Astrocyte (in vitro differentiated cells and primary cell): Measurements from ENCODE around the gene KCNQ1.

ENCODE experiments used
- EZH2 ChIP-seq: IDR thresholded peaks from 2 replicates; pipeline ENCODE4 v1.6.1; 2012; ENCODE audit warnings: mild to moderate bottlenecking, low read length, inconsistent platforms; ENCODE audit not compliant: insufficient read depth
- TF ChIP-seq, protein P1 (sequence below): IDR thresholded peaks from 2 replicates; pipeline ENCODE4 v1.5.1; 2011; ENCODE audit warnings: low read depth, mild to moderate bottlenecking, inconsistent platforms, low read length, moderate library complexity; ENCODE audit not compliant: insufficient read depth

DNA sequence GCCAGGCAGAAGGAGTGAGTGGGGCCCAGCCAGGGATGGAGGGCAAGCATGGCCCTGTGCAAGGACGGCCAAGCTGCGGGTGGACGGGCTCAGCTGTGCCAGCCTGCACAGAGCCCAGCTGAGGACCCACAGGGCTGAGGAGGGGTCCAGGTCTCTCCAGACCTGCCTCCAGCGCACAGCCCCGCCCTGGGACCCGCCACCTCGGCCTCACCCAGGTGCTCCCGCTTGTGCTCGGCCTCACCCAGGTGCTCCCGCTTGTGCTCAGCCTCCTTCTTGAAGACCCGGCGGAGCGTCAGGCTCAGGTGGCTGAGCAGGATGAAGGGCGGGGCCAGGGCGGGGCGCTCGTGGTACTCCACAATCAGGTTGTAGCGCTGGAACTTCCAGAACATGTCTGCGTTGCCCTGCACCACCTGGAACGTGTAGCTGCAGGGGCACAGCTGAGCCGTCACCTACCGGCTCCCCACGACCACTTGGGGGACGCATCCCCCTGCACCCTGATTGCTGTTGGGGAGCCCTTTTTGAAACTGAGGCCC lies 37.9 kb upstream of the KCNQ1 start:
- TF ChIP-seq, protein P1, sequence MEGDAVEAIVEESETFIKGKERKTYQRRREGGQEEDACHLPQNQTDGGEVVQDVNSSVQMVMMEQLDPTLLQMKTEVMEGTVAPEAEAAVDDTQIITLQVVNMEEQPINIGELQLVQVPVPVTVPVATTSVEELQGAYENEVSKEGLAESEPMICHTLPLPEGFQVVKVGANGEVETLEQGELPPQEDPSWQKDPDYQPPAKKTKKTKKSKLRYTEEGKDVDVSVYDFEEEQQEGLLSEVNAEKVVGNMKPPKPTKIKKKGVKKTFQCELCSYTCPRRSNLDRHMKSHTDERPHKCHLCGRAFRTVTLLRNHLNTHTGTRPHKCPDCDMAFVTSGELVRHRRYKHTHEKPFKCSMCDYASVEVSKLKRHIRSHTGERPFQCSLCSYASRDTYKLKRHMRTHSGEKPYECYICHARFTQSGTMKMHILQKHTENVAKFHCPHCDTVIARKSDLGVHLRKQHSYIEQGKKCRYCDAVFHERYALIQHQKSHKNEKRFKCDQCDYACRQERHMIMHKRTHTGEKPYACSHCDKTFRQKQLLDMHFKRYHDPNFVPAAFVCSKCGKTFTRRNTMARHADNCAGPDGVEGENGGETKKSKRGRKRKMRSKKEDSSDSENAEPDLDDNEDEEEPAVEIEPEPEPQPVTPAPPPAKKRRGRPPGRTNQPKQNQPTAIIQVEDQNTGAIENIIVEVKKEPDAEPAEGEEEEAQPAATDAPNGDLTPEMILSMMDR, result no peak
- TF ChIP-seq EZH2, result no peak
